H1 (cell line): ENCODE data around the gene CALHM2. TPM values are rescaled to one million over a fixed set of nuclear protein-coding genes. Genes with fewer than 3 reads are reported as not detected.

Experiments used
- TCF12 ChIP-seq: IDR thresholded peaks from 2 replicates; pipeline ENCODE4 v1.6.1; 2011; ENCODE audit warnings: low read depth, mild to moderate bottlenecking, low read length
- ZNF274 ChIP-seq: IDR thresholded peaks from 2 replicates; pipeline ENCODE4 v1.7.0; 2012; ENCODE audit warnings: low read length, borderline replicate concordance; ENCODE audit errors: extremely low read depth
- polyA plus RNA-seq, 7 experiments: library from polyadenylated mRNA; depleted of rRNA in 3 of 7; stranded (reverse) in 5 of 7; unstranded in 2 of 7; fragments of >200 nt in 5 of 7; fragments of 200-250 nt in 2 of 7; gene quantifications; 1 replicate in 5 of 7; 2 replicates in 1 of 7; 4 replicates in 1 of 7; pipeline versions ENCODE4 v1.2.1 to v1.2.3, GENCODE V29; 2011 to 2013; ENCODE audit warnings: missing spikeins in 2 of 7, mixed read lengths in 2 of 7
- total RNA-seq: library from RNA; stranded (reverse); fragmentation: NEBNext Ultra II Directional; extraction: Animal tissue kit (Norgen Biotek cat#: 25700); gene quantifications from 2 replicates; pipeline ENCODE4 v1.2.1, GENCODE V29; 2021

Gene CALHM2
- total and polyA plus RNA-seq, 2 of the 8 experiments (the other 6 are each of a cell fraction or from before 2014, with no cell fraction given): 1.2 to 2.4 TPM

- TF ChIP-seq TCF12 (no peak), ZNF274 (no peak)
These were observed 26.5 kb upstream of the CALHM2 start (continued) for GRCh38 chr10:103478671-103479070.
